Fibroblast of upper back skin (primary cell): ENCODE results near the gene LASP1NB.
"Not testable (repeated sequence)": the region's sequence is repeated elsewhere in the genome, so short reads cannot be mapped to it uniquely, and the experiment has no call there.

Experiments used
- DNase-seq: peaks from one replicate; pipeline ENCODE4 v3.0.0-alpha.2; 2013

Gene LASP1NB

DNA sequence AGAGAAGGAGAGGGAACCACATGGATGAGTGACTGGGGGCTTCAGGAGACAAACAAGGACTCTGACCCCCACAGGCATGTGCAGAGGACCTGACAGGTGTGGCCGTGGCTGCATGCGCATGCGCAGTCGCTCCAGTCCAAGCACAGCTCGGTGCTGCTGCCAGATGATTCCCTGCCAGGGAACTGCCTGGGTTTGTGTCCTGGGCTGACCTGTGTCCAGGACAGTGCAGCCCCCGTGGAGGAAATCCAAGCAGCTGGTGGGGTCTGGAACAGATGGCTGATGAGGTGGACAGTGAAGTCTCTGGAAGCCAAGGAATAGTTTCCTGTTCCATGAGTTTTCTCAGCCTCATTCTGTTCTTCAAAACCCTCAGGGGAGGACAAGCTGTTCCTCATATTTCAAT is 28.2 kb upstream of the LASP1NB start:
- DNase-seq: peak; percentile 45

DNA sequence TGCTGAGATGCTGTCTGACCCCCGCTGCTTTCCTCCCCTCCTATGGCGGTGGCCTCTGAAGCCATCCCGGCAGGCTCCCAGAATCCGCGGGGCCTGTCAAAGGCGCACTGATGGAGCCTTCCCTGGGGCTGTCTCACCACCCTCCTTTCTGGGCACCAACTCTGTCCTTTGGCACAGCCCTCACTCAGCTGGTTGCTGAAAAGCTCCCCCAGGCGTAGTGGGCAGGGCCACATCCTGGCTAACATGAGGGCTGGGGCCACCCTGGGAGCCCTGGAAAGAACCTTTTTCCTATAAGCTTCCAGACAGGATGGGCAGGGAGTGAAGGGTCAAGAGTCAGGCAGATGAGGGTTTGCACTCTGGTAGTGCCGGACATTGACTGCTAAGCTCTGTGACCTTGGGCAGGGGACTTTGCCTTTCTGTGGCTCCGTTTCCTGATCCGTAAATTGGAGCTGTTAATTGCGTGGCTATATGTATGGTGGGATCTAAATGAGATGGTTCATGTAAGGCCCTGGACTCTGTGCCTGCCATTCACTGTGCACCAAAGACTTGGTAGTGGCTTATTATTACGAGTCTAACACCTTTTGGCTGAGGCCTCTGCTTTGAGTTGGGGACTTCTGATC is 27.6 kb upstream of the LASP1NB start:
- DNase-seq: no peak

- DNase-seq: no peak
These were observed 27.1 kb upstream of the LASP1NB start for GRCh38 chr17:38898291-38898679.

GRCh38 chr17:38898812-38899348 is 26.5 kb upstream of the LASP1NB start:
- no peak for DNase-seq

GRCh38 chr17:38899421-38899820 is 26.0 kb upstream of the LASP1NB start:
- DNase-seq: no peak

DNA sequence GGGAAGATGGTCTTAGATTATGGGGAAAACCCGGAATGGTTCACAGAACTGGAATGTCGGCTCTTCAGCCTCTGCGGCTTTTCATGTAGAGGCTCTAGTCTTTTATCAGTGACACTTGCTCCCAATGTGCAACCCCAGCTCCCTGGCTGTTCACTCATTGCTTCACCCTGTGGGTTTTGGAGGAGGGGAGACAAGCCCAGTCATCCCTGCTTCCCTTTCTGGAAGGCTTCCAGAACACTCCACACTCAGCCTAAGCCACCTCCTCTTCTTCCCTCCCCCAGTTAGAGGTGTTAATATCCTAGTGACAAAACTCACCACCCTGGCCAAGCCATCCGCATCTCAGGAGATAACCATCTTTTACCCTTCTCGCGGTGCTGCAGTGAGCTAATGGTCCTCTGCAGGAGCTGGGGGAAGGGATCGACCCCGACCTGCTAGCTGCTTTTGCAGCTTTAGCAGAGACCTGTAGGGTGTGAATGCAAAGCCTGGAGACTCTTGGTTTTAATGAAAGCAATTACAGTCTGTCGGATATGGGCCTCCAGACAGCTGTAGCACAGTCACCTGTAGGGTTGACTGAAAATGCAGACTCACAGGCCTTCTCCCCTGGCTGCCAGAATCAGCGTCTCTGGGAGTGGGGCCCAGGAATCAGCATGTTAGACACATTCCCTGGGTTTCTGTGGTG is 24.3 kb upstream of the LASP1NB start:
- peak; percentile 98 for DNase-seq

DNA sequence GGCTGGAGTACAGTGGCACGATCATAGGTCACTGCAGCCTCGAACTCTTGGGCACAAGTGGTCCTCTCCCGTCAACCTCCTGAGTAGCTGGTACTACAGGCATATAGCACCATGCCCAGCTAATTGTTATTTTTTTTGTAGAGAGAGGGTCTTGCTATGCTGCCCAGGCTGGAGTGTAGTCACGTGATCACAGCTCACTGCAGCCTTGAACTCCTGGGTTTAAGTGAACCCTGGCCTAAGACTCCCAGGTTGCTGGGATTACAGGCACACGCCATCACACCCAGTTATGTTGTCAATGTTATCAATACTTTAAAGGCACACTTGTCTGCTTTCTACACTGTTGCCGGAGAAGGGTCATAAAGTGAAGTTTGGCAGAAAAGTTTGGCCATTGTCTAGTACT is 22.0 kb upstream of the LASP1NB start:
- DNase-seq: no peak

- DNase-seq: no peak
These were observed 20.5 kb upstream of the LASP1NB start for GRCh38 chr17:38904892-38905291.

DNA sequence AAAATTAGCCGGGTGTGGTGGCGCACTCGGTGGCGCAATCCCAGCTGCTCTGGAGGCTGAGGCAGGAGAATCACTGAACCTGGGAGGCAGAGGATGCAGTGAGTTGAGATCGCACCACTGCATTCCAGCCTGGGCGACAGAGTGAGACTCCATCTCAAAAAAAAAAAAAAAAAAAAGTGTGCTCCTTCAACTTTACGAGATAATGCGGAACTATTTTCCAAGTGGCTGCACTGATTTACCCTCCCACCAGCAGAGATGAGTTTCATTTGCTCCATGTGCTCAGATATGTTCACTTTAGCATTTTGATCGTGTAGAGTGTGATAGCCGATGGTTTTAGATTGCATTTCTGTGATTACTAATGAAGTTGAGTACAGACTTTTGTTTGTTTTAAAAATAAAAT is 20.0 kb upstream of the LASP1NB start:
- no peak for DNase-seq

DNA sequence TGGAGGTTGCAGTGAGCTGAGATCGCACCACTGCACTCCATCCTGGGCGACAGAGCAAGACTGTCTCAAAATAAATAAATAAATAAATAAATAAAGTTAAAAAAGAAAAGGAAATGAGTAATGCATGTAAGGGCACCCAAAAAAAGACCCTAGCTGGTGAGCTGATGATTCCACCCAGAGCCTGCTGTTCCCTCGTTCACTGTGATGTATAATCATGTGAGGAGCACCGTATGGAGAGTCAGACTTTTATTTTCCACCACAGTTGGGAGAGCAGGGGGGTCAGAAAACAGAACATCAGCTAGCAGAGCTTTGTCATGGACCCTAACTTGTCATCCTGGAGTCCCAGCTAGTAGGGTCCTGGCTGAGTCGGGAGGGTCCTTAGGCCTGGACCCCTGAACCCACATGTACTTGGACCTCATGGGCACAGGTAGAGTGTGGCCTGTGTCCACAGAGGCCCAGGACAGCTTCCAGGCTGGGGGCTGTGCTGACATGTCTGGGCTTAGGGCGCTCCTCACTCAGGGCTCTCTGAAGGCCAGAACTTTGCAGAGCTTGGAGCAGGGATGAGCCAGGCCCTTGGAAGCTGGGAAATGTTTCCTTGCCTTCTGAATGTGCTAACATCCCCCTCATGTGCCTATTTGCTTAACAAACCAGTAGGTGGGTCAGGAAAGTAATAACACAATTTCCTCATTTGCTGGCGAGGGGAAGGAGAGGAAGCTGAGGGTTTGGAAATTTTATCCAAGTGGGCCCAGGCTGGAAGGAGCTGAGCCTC is 18.8 kb upstream of the LASP1NB start:
- DNase-seq: no peak

DNA sequence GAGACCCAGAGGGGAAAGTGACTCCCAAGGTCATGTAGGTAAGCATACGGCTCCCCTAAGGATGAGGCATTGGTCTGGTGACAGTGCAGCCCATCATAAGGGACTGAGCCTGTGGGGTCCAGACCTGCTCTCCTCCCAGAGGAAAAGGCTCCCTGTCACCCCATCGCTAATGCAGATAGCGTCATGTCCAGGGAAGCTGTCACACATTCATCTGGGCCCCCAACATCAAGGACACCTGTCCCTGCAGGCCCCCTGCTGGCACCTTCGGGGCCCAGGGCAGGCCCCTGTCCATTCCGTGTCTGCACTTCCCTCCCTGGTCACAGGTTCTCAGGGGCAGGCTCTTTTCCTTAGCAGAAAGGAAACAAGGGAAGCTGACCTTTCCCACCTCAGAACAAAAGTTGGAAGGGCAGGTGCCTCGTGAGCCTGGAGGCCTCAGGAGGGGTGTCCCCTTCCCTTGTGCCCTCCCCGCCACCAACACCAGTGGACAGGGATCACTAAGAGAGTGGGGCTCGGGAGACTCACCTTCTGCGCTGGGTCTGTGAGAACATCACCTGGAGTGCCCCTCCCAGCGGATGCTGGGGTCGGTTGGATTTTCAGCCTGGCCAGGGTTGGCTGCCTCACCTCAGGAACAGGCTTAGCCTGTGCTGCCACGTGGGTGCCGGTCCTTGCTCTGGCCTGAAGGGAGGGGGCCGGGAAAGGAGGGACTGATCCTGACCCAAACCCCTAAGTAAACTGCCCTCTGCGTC is 17.3 kb upstream of the LASP1NB start:
- DNase-seq: no peak

DNA sequence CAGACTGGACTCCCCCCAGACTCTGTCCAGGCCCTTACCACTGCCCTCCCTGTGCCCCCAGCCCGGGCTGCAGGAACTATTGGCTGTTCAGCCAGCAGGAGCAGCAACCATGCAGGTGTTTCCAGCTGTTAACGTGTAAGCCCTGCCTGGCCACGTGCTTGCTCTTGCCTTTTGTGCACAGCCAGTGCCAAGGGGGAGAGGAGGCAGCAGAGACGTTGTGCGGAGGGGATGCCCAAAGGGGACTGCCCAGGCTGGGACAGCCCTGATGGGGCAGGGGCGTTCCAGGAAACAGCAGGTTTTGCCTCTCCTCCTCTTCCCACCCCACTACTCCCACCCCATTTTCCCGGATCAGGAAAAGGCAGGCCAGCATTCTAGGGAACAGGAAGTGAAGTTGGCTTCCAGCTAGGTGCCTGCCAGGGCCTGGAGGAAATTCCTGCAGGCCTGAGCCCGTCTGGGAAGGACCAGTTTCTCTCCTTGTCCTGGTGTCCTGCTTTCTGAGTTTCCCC is 16.7 kb upstream of the LASP1NB start:
- no peak for DNase-seq

DNA sequence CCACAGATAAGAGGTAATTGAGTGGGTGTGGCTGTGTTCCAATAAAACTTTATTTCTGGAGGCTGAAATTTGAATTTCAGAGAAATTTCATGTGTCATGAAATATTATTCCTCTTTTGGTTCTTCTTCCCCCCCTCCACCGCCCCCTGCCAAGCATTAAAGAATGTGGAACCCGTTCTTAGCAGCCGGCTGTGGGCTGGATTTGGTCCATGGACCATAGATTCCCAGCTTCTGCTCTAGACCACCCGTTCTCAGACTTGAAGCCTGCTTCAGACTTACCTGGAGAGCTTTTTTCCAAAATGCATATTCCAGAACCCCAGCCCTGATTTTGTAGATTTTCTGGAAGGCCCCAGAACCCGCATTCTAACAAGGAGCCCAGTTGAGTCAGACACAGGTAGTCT is 15.1 kb upstream of the LASP1NB start:
- DNase-seq: no peak

- no peak for DNase-seq
These were observed 14.2 kb upstream of the LASP1NB start for GRCh38 chr17:38911081-38911730.

DNA sequence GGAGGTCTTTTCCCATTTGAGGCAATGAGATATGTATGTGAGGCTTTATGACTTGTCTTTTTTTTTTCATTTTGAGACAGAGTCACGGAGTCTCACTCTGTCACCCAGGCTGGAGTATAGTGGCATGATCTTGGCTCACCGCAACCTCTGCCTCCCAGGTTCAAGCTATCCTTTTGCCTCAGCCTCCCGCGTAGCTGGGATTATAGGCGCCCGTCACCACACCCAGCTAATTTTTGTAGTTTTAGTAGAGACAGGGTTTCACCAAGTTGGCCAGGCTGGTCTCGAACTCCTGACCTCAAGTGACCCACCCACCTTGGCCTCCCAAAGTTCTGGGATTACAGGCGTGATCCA is 13.7 kb upstream of the LASP1NB start:
- DNase-seq: not testable (repeated sequence)

DNA sequence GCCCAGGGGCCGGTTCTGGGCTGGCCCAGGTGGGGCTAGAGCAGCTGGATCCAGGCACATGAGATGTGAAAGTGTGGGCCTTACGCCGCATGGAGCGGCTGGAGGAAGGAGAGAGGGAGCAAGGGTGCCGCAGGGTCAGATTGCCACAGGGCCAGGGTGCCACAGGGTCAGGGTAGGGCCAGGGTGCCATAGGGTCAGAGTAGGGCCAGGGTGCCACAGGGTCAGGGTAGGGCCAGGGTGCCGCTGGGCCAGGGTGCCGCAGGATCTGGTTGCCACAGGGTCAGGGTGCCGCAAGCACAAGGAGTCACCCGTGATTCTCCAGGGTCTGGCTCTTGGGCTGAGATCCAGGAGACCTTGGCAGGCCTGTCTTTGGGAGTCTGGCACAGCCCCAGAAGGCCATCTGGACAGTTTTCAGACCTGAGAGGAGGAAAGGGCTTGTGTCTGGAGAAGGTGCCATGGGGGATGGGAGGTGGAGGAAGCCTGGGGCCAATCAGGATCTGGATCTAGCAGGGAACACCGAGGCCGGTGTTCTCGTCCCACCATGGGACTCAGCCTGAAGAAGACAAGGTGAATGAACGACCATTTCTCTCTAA is 13.1 kb upstream of the LASP1NB start:
- DNase-seq: peak; percentile 36

GRCh38 chr17:38914741-38915638 is 10.4 kb upstream of the LASP1NB start:
- DNase-seq: no peak

DNA sequence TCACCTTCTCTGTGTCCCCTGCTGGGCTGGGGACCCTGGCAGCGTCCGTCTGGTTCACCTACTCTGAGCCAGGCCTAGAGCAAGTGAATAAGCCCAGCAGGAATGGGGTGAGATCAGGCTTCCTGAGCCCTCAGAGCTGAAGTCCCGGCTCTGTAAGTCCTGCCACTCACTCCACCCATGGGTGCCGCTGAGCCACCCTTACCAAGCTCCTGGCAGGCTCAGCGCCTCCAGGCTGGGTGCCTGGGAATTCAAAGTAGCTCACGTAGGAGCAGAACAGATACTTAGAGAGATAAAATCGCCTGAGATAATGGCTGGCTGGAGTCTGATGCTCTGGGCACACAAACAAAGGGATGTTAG is 9.8 kb upstream of the LASP1NB start:
- DNase-seq: no peak

DNA sequence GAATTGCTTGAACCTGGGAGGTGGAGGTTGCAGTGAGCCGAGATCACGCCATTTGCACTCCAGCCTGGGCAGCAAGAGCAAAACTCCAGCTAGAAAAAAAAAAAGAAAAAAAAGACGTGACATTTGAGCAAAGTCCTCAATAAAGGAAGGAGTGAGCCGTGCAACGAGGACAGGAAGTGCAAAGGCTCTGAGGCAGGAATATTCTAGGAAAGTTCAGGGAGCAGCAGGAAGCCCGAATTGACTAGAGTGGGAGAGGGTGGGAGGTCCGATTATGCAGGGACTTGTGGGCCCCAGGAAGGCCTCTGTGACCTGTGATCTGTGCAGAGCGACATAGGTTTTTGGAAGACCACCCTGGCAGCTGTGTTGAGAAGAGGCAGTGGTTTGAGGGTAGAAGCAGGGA is 8.6 kb upstream of the LASP1NB start:
- DNase-seq: no peak

DNA sequence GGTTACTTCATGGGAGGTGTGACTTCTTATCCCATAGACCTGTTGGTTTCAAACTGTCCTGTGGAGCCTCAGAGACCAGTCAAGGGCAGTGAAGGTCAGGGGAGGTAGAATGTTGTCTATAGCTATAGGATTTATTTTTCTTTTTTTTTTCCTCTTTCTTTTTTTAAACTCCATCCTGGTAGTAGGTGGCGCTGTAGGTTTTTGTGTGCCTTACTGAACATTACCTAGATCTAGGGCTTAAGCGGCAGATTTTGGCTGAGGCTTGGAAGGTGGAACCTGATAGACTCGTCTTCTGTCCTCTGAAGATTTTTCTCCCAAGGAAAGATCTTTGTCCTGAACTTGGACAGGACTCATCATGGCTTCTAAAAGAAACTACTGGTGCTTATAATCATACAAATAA is 8.2 kb upstream of the LASP1NB start:
- no peak for DNase-seq
